Suppressor macrophage (primary cell): ENCODE results near the gene MIPEP.
A peak's percentile ranks its signal among the peaks of the same experiment; 100 is the strongest.

Experiments
- DNase-seq, 4 experiments: peaks; one replicate each; pipeline ENCODE4 v3.0.0-alpha.2; 2020 to 2022

Gene MIPEP

DNA sequence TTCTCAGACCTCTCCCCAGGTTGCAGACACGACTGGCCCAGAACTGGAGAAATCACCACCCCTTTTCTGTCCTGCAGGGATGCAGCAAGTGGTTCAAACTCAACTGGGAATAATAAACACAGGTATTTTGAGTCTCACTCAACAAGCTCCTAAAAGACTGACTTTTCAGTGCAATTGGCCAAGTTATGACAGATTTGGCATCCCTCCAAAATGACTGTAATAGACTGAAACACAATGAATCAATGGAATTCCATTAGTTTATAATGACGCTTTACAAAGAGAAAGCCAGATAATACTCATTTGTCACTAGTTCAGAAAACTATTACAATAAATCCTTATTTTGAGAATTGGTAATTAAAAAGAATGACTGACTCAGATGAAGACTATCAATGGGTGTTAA lies 38.1 kb downstream of the MIPEP start:
- no peak for DNase-seq

DNA sequence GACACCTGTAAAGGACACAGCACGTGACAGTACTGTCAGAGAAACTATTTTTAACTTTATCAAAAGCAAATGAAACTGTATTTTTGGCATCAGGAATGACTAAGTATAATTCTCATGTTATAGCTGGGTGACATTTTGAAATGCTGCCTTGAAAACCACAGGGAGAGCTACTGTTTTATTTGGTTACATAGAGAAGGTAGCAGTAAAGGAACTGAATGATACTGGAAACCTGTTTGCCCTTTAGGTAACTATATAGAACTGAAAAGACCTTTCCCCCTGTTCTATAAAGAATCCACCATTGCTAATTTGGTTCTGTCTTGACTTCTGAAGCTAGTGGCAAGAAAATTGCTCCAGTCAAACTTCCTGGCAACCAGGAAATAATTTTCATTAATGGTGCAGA lies 39.1 kb downstream of the MIPEP start:
- no peak for DNase-seq

GRCh38 chr13:23849670-23850069 lies 39.5 kb downstream of the MIPEP start:
- DNase-seq = no peak

GRCh38 chr13:23848646-23849141 lies 40.5 kb downstream of the MIPEP start:
- DNase-seq = no peak

DNA sequence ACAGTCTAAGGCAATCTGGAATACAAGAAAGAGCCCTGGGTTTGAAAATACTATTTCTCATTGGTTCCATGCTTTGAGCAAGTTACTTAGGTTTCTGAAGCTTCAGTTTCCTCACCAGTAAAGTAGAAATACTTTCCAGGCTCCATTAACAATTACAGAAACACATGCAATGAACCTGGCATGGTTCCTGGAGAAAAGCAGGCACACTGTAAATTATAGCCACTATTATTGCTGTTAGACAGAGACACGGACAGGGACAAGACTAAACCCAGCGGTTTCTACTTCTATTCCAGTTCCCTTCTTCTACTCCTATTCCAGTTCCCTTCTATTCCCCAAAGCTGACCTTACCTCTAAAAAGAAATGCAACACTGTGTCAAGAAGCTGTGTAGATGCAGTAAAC lies 41.2 kb downstream of the MIPEP start:
- DNase-seq = no peak

GRCh38 chr13:23847497-23847896 lies 41.7 kb downstream of the MIPEP start:
- no peak for DNase-seq

- no peak for DNase-seq
Measured at GRCh38 chr13:23845105-23845725, 44.0 kb downstream of the MIPEP start.

GRCh38 chr13:23844132-23844531 lies 45.1 kb downstream of the MIPEP start:
- DNase-seq = no peak

DNA sequence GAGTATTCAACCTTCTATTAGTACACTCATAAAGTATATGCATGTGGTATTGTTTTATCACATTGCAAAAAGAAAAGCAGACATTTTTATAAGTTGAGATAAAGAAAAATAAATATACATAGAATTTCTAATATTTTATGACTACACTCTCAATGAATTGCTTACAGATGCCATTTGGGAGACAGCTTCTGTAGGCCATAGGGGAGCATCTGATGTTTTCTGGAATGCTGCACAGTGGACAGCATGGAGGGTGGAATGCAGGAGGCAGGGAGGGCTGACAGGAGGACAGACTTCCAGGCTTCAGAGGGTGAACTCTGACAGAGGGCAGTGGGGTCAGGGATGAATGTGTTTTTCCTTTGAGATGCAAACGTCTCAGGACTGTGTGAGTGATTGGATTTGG lies 45.8 kb downstream of the MIPEP start:
- DNase-seq = no peak

DNA sequence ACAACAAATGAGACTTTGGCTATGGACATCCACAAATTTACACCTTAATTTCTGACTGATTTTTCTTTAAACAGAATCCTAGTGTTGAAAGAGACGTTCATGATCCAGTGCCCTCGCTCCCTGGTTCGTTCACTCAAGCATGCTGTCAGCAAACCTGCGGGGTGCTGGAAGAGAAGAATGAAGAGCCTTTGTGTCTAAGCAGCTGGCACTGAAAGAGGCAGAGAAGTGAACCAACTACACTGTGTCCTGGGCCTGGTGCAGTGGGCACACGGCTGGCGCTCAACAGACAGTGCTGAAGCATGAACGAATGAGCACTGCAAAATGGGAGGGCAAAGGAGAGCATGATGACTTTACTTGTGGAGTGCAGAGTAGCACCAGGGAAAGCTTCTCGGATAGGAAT lies 46.8 kb downstream of the MIPEP start:
- DNase-seq = no peak

DNA sequence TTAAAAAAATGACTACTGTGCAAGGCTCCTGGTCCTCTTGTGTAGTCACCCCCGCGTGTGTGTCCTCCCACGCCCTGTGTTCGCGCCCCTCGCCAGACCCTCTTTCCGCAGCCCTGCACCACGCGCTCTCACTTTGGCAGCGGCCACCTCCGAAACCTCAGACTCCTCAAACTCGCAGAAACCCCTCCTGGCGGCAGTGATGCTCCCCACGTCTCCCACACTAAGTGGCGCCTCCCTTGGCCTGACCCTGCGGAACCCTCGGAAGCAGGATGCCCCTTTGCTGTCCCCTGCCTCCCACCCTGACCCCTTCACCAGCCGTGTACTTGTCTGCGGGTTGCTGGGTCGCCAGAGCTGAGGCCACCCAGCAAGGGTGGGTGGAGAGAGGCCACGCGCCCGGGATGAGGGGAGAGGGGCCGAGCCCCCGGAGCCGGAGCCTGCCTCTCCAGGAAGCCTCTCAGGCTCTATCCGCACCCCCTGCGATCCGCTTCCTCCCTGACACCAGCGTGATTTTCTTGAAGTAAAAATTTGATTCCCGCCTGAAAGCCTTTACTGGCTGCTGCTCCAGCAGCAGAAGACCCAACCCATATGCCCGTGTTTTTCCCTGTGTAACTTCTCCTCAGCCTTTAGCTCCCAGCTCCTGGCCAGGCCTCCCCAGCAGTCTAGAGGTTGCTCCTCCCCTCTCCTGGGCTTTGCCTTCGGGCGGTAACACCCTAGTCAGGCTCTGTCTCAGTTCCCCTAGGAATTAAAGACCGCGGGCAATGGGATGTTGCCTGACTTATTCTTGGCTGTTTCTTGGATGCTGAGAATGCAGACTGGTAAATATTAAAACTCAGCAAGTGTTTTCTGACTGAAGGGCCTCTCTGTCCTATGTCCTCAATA lies 55.2 kb downstream of the MIPEP start:
- DNase-seq = no peak

GRCh38 chr13:23828866-23829265 lies 60.3 kb downstream of the MIPEP start:
- DNase-seq = no peak

- no peak for DNase-seq
Measured at GRCh38 chr13:23828086-23828485, 61.1 kb downstream of the MIPEP start.

DNA sequence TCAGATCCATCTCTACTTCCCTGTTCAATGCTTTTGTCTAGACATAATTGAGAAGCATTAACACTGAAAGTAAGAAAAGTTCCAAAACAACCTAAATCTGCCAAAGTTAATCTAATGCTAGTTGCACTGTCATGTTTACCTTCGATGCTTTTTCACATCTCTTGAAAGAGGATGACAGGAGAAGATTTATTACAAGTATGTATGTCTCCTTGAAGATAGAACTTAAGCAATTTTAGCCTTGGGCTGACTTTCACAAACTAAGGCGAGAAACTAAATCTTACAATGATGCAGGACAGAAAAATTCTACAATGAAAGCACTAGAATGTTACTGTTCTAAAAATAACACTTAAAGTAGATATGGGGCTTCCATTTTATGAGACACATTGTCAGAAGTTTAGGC lies 64.0 kb downstream of the MIPEP start:
- no peak for DNase-seq

DNA sequence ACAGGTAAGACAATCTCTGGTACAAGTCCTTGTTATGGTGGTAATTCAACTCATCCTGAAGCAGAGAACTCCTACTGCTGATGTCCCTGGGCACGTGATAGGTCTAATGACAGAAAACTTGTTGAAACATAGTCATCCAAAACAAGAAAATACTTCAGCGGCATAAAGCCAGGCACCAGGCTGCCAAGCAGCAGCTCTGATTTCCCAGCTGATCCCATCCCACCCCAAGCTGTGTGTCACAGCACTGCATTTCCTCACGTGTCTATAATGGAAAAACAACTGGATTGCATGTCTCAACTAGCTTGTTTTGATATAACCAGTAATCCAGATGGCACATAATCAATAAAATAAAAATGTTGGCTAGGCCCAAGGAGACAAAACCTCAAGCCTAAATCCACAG lies 64.8 kb downstream of the MIPEP start:
- DNase-seq = no peak

GRCh38 chr13:23822252-23822824 lies 66.9 kb downstream of the MIPEP start:
- DNase-seq = no peak

DNA sequence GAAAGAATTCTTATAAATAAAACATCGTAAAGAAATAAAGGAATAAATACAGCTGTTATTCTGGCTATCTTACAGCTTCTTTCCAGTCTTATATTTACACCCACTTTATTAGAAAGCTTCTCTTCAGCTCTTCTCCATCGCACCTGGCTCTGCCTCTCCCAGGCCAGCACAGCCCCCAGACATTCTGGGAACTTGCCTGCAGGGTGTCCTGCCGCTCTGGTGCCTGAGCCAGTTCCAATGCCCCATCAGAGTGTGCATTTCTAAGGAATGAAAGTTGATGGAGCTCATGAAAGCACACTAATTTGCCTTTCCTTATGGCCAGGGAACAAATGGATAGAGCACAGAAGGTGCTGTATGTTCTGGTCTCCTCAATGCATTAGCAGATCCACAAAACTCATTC lies 68.7 kb downstream of the MIPEP start:
- DNase-seq = no peak

GRCh38 chr13:23817830-23818229 lies 71.4 kb downstream of the MIPEP start:
- peak in 1 of 4 experiments; percentile 2 for DNase-seq

GRCh38 chr13:23817136-23817535 lies 72.1 kb downstream of the MIPEP start:
- DNase-seq = no peak

DNA sequence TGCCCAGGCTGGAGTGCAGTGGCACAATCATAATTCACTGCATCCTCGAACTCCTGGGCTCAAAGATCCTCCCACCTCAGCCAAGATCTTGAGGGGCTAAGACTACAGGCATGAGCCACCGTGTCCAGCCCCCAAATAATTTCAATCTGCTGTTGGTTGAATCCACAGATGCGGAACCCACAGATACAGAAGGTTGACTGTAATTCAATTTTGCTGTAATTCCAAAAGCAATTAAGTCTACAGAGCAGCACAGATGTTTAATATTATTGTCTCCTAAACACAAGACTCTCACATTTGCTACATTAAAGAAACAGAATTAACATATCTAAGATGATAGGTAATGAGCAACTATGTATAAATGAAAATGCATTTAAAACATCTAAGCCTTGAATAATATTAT lies 75.6 kb downstream of the MIPEP start:
- no peak for DNase-seq

- DNase-seq = no peak
Measured at GRCh38 chr13:23811366-23812062, 77.7 kb downstream of the MIPEP start.

DNA sequence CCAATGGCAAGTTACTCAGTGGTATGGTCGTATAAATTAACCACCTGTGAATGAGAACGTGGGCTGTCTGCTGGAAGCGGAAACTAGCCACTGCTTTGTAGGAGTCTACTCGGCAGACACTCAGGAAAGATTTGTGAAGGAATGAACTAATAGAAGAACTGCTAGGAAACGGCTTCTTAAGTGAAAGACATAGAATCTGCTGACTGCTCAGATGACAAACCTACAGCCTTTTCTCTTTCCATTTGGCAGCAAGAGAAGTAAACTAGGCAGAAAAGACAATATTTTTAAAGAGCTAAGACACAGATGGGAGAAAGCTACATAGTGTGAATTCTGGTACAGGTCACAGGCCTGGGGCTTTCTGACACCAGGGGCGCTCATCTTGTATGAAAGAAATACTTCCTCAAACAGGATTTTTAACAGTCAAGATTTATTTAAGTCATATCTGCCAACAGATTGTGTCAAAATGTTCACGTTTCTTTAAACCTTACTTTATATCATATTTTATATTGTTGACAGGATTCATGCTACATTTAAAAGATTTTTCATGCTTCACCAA lies 78.4 kb downstream of the MIPEP start:
- DNase-seq = peak in 3 of 4 experiments; percentile 16 to 26 (median 20)

- no peak for DNase-seq
Measured at GRCh38 chr13:23808803-23809202, 80.4 kb downstream of the MIPEP start.
